HG02642 (cell line): ENCODE data around the gene ACOXL.
"Not testable (repeated sequence)": the region's sequence is repeated elsewhere in the genome, so short reads cannot be mapped to it uniquely, and the experiment has no call there.

Experiments used
- ATAC-seq: cut with Tn5 transposase; IDR thresholded peaks from one replicate; pipeline ENCODE4 v1.9.1; 2021; ENCODE audit warnings: mild to moderate bottlenecking; ENCODE audit not compliant: unreplicated experiment, poor library complexity

Gene ACOXL

GRCh38 chr2:111025288-111025687 lies 292.9 kb downstream of the ACOXL start:
- ATAC-seq: no peak

DNA sequence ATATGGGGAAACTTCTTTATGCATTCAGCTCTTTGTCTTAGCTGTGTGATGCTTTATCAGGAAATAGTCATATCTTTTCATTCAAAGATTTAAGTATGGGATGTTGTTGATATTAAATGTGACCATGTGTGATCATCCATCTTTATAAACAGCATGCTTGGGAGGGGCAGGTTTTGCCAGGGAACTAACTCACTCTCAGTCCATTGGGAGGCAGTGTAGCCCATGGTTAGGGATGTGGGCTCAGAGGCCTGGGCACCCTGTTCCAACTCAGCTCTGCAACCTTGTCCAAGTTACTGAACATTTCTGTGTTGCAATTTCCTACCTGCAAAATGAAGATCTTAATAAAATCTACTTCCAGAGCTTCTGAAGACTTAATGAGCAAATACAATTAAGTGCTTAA lies 296.3 kb downstream of the ACOXL start:
- ATAC-seq: no peak

DNA sequence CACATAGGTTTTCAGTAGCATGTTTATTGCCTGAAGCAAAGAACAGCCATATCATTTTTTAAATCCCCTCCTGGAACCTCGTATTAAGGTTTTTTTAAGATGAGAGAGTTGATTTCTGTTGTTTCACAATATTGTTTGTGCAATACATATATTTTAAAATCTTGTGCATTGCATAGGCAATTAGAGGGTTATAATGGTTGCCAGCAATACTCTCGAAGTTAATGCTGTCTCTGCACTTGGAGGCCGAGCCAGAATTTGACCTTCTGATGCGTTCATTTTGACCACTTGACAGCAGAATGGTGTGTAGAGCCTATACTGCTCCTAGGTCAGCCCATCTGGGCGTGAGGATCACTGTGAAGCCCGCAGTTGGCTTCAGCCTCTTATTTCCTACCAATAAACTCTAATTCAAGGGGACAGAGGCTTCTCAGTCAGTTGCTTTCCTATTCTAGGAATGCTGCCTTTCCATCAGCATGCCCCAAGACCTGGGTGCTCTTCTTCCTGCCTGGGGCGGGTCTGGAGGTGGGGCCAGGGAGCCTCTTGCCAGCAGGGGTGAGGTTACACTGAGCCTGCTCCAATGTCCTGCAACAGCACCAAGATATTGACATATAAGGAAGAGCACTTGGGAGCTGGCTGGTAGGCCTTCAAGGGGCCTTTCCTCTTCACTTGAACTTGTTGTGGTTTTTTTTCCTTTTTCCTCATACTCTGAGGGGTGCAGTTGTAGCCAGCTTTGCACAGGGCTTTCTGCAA lies 297.0 kb downstream of the ACOXL start:
- ATAC-seq: no peak

- peak; percentile 69 for ATAC-seq
Measured at GRCh38 chr2:111030260-111030891, 298.0 kb downstream of the ACOXL start.

DNA sequence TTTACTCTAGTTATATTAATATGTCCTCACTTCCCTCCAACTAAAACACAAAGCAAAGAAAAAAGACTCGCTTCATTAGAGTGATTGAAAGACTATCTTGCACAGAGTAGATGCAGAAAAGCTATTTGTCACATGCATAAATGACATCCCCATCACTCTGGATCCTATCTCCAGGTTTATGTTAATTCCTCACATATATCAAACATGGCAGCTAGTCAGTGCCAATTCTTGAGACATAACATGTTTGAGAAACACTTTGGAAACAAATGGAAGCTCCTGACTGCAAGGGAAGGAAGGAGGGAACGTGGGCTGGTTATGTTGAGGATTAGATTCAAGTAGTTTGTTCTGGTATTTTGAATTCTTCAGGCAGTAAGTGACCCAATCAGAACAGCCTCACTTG lies 298.6 kb downstream of the ACOXL start:
- no peak for ATAC-seq

DNA sequence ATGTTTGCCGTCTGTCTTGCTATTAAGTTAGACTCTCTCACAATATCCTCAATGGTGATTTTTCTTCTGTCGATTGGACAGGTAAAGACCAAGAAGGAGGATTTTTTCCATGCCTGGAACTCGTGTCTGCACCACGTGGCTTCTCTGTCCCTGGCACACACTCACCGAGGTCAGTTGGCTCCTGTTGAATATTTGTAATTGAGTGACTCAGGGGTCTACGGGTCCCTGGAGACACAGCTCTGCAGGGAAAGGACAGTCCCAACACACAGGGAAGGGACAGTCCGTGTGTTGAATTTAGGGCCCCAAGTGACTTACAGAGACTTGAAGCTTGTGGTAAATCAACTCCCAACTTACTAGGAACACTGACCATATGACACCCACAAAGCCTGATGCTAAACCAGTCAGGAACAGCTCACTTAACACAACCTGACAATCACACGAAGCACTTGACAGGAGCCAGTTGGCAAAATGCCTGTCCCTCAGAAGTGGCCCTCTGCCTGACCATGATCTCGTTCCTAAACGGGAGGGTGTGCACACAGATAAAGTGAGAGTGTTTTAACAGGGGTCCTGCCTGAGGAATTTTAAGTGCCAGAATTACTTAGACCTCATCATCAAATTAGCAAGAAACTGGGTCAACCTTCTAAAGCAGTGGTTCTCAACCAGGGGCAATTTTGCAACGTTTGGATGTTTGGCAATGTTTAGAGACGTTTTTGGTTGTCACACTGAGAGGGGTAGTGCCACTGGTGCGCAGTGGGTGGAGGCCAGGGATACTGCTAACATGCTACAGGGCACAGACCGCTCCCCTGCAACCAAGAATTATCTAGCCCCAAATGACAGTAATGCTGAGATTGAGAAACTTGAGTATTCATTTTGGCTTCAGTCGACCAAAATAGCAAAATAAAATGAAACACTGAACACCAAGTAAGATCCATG lies 299.4 kb downstream of the ACOXL start:
- ATAC-seq: no peak

DNA sequence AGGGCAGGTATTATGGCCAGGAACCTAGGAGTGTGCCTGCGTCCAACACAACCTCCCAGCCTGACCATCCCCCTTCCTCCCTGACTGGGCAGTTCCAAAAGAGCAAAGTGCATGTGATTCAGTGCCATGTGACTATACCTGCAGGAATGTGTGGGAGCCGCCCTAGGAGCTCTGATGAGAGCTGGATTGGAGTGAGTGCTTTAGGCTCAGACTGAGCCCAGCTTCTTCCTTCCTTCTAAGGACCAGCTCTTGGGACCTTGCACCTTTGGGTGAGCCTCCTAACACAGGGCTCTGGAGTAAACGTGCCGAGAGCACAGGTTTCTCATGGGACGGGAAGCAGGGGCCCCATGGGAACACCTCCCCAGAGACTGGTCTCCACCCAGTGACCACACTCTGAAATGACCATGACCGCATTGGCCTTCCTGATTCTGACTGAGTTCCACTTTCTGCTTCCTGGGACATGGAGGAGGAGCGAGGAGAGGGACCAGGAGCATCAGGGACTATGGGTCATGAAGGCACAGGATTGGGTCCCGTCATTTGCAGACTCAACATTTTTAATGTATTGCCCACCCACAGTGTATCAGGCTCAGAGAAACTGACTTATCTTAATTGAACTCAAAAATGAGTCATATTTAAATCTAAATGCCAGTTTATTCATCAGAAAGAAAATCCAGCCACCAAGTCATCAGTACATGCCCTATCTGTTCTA lies 300.5 kb downstream of the ACOXL start:
- ATAC-seq: no peak

DNA sequence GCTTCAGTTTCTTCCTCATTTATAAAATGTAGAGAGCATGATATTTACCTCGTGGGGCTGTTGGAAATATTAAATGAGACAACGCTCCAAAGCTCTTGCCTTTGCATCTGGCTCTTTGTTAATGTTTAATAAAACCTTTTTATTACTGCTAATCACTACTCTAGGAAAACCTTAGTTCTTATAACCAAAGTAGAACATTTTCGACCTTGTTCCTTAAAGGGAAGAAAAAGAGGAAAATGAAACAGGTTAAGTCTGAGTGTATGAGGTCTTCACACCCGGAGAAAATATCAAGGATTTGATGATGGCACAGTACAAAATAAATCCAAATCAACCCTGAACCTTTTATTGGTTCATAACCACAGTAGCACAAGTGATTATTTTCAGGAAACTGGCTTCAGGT lies 301.8 kb downstream of the ACOXL start:
- ATAC-seq: no peak

DNA sequence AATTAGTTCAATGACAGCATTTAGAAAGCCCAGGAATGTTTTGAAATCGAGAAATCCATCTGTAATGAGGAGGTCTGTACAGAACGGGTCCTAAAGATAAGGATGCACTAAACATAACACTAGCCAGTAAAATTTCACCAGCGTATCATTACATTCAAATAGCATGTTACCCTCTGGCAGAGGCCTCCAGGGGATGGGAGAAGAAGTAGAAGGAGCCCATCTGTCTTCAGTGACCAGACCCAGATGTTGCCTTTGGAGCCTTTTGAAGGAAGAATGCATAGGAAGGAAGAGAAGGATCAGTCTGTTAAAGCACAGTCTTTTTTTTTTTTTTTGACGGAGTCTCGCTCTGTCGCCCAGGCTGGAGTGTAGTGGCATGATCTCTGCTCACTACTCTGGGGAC lies 302.2 kb downstream of the ACOXL start:
- ATAC-seq: no peak

DNA sequence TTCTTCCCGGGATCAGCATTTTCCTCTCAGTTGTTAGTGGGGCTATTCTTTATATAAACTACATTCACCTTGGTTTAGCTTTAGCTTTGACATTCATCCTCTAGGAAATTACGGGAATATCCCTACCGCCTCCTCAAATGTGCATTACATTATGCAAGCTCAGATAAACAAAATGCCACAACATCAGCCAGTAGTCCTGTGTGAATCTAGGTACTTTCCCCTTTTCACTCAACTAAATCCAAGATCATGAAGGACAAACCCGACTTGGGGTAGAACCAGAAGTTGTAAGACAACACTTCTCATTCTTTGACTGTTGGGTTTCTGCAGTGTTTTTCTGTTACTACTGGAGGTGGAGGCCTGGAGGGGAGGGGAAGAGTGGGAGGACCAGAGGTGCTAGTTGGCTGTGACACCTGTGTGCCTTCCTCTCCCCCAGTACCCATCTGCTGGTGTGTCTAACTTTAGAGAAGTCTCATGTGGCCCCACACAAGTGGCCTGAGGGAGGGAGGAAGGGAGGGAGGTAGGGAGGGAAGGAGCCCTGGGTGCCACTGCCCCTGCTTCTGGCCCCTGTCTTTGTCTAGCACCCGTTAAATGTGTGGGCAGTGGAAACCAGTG lies 303.6 kb downstream of the ACOXL start:
- ATAC-seq: peak; percentile 72

DNA sequence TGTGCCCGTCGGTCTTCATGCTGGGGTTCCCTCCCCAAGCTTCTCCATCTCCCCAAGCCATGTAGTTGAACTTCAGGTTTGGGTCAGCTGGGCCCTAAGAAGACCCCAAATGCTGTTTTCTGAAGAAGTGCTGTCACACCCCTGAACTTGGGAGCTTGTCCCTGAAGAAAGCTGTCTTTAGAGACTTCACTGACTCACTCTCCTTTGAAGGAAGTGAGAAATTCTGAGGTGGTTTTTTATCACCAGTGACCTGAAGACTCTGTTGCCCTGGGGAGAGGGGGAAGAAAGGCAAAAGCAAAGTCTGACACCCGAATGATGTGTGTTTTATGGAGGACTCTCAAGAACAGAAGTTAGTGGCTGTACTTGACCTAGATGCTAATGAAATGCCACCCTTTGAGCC lies 304.8 kb downstream of the ACOXL start:
- ATAC-seq: no peak

GRCh38 chr2:111039628-111040383 lies 307.4 kb downstream of the ACOXL start:
- ATAC-seq: no peak

DNA sequence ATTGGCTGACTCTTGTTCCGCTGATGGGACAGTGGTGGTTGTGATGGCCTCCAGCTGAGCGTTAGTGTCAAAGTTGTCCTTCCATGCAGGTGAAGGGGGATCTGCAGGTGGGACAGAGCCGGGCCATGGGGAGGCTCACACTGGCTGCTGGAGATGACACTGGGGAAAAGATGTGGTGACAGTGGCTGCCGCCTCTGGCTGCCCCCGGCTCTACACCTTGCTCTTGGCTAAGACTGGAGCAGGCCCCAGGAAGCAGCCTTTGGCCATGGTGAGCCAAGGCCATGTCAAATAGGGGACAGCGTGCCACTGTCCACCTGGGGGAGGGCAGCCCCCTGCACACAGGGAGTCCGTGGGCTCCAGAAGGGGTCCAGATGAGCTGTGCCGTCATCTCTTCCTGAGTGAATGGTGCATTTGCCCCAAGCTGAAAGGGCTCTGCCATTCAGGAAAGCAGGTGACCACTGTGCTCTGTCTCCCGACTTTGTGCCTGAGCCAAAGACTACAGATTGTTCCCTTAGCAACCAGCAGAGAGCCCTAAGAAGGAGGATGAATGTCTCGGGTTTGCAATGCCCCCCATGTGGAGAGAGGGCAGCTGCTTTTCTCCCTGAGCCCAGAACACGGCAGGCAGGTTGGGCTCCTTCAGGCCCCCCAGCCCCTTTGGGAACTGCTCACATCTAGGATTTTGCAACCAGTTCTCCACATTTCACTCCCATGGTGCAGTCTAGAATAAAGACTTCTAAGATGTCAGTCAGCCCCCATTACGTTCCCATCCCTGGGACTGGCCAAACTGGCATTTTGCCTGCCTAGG lies 309.2 kb downstream of the ACOXL start:
- ATAC-seq: no peak

- ATAC-seq: no peak
Measured at GRCh38 chr2:111042261-111042660, 309.9 kb downstream of the ACOXL start.

- peak; percentile 77 for ATAC-seq
Measured at GRCh38 chr2:111042772-111043771, 310.7 kb downstream of the ACOXL start.

GRCh38 chr2:111044066-111044465 lies 311.7 kb downstream of the ACOXL start:
- no peak for ATAC-seq

DNA sequence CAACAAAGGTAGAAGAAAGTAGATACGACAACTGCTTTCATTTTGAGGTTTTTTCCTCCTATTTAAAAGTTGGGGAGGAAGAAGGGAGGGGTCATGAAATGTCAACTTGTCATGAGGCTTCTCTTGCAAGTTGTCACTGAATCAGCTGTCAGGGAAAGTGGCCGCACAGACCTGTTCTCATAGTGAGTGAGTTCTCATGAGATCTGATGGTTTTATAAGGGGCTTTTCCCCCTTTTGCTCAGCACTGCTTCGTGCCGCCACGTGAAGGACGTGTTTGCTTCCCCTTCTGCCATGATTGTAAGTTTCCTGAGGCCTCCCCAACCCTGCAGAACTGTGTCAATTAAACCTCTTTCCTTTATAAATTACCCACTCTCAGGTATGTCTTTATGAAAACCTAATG lies 312.9 kb downstream of the ACOXL start:
- not testable (repeated sequence) for ATAC-seq
